Measurements from ENCODE around the gene CAMK1.
"Not testable (repeated sequence)": the region's sequence is repeated elsewhere in the genome, so short reads cannot be mapped to it uniquely, and the experiment has no call there.

CAMK1 gene

GRCh38 chr3:9776896-9777693 lies 7.3 kb upstream of the CAMK1 start:
- no peak for DNase-seq (ENCODE audit: low read depth in 2 of 2)

- not testable (repeated sequence) for DNase-seq (ENCODE audit: low read depth in 2 of 2)
Measured at GRCh38 chr3:9771007-9771406, 1.3 kb upstream of the CAMK1 start.

GRCh38 chr3:9770276-9770812 lies 597 bp upstream of the CAMK1 start:
- DNase-seq (ENCODE audit: low read depth in 2 of 2): no peak

- no peak for DNase-seq (ENCODE audit: low read depth in 2 of 2)
Measured at GRCh38 chr3:9769012-9769411, 735 bp downstream of the CAMK1 start.

GRCh38 chr3:9768141-9768775 lies 1.5 kb downstream of the CAMK1 start:
- DNase-seq (ENCODE audit: low read depth in 2 of 2): no peak

- no peak for DNase-seq (ENCODE audit: low read depth in 2 of 2)
Measured at GRCh38 chr3:9767418-9767817, 2.3 kb downstream of the CAMK1 start.

GRCh38 chr3:9765865-9766264 lies 3.9 kb downstream of the CAMK1 start:
- DNase-seq (ENCODE audit: low read depth in 2 of 2): no peak

- no peak for DNase-seq (ENCODE audit: low read depth in 2 of 2)
Measured at GRCh38 chr3:9762871-9763270, 6.9 kb downstream of the CAMK1 start.

- no peak for DNase-seq (ENCODE audit: low read depth in 2 of 2)
Measured at GRCh38 chr3:9761919-9762318, 7.8 kb downstream of the CAMK1 start.

- no peak for DNase-seq (ENCODE audit: low read depth in 2 of 2)
Measured at GRCh38 chr3:9760779-9761505, 8.8 kb downstream of the CAMK1 start.

GRCh38 chr3:9757427-9757826 lies 12.3 kb downstream of the CAMK1 start:
- DNase-seq (ENCODE audit: low read depth in 2 of 2): no peak

- DNase-seq (ENCODE audit: low read depth in 2 of 2): no peak
Measured at GRCh38 chr3:9754678-9755077, 15.1 kb downstream of the CAMK1 start.

- no peak for DNase-seq (ENCODE audit: low read depth in 2 of 2)
Measured at GRCh38 chr3:9750556-9751411, 19.0 kb downstream of the CAMK1 start.

- DNase-seq (ENCODE audit: low read depth in 2 of 2): peak; percentile 84 to 89
Measured at GRCh38 chr3:9749645-9750555, 19.8 kb downstream of the CAMK1 start, which contains the start of gene OGG1. Gene OGG1, plus strand, starts transcription at chr3:9749952. Its CDS starts 335 bp downstream, at chr3:9750287.

- DNase-seq (ENCODE audit: low read depth in 2 of 2): no peak
Measured at GRCh38 chr3:9749296-9749644, 20.5 kb downstream of the CAMK1 start.

- no peak for DNase-seq (ENCODE audit: low read depth in 2 of 2)
Measured at GRCh38 chr3:9748031-9748430, 21.7 kb downstream of the CAMK1 start.

GRCh38 chr3:9747267-9747666 lies 22.5 kb downstream of the CAMK1 start:
- DNase-seq (ENCODE audit: low read depth in 2 of 2): no peak

GRCh38 chr3:9746330-9746729 lies 23.4 kb downstream of the CAMK1 start:
- DNase-seq (ENCODE audit: low read depth in 2 of 2): no peak

- no peak for DNase-seq (ENCODE audit: low read depth in 2 of 2)
Measured at GRCh38 chr3:9745521-9745920, 24.2 kb downstream of the CAMK1 start.

- no peak for DNase-seq (ENCODE audit: low read depth in 2 of 2)
Measured at GRCh38 chr3:9744162-9744561, 25.6 kb downstream of the CAMK1 start.

Measured in stimulated activated CD8-positive, alpha-beta memory T cell treated with anti-CD3 and anti-CD28 coated beads, Interleukin-7, amount 100 ng/mL, for 1 hour (primary cell).